ENCODE results near the gene HSPG2. TPM values are rescaled to one million over a fixed set of nuclear protein-coding genes. Genes with fewer than 3 reads are reported as not detected.

HSPG2 gene
- total RNA-seq, 1 donor from 2014 or later, result 0.91 TPM

DNA sequence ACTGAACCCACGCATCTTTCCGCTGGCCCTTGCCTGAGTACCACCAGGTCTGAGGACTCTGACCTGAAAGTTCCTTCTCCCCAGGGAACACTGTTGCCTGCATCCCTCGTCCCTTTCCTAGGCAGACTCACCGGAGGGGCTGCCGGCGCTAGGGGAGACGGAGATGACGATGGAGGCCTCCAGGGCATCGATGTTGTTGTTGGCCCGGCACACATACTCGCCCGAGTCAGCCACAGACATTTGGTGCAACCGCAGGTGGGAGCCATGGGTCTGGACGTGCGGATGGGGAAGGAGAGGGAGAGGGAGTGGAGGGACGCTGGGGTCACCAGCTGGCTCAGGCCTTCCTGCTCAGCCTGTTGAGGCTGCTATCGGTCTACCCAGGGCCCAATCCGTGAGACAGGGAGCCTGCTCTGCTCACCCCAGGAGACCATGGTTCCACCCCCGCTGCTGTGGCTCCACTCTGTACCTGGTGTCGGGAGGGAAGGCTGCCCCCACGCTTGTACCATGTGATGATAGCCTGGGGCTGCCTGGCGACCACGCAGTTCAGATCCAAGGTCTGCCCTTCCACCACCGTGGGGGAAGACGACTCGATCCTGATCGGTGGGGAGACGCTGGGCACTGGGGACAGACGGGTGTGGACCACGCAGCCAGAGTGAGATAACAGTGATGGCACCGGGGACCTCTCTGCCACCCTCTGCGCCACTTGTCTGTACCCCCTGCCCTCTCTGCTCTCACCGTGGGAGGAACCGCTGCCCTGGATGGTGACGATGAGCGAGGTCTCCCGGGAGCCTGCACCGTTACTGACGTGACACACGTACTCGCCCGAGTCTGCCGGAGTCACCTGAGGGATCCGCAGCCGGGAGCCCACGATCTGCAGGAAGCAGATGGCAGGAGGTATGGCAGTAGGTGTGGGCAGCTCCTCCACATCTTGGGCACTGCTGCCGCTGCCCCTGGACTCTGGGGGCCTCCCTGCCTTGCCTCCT lies 89.6 kb downstream of the HSPG2 start:
- intact Hi-C loops (cut with micrococcal nuclease), result no loop called here

DNA sequence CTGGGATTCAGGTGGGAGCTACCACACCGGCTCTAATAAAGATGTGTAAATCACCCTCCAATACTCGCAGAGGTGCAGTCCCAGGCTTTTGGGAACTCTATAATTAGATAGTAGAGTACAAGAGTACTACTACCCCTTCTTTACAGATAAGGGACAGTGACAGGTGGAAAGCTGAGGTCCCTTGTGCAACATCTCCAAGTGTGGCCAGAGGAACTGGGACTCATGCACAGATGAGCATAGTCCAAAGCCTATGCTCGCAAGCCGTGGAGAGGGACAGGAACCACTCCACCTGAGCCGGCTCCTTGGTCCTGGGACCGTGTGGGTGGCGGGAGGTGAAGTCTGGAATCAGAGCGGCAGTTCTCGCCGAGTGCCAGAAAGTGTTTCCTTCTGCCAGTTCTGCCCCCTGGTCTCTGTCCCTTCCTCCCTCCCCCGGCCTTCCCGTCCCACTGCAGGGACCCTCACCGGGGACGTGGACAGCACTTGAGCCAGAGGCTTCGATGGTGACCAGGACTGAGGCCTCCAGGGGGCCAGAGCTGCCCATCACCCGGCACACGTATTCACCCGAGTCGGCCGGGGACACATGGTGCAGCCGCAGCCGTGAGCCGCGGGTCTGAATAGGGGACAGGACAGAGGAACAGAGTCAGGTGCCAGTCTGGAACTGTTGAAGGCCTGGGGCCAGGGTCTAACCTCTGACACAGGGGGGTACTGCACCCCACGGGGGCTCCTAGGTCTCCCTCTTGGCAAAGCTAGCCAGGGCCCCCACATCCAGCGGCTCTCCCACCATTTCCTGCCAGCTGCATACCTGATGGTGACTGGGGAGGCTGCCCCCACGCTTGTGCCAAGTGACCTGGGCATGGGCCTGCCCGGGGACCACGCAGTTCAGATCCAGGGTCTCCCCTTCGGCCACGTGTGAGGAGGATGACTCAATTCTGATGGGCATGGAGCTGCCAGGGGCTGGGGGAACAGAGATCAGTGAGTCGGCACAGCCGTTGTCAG lies 91.2 kb downstream of the HSPG2 start:
- intact Hi-C loops (cut with micrococcal nuclease), result no loop called here

DNA sequence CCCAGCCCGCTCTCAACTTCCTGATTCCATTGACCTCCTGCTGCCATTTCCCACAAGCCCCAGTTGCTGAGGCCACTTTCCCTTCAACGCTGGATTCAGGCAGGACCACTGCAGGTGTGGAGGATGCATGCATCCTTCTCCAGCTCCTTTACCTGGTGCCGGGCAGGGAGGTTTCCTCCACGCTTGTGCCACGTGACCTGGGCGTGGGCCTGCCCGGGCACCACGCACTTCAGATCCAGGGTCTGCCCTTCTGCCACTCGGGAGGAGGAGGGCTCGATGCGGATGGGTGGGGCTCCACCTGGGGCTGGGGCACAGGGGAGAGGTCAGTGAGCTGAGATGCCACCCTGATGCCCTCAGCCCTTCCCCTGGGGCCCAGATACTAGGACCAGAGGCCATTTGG lies 93.1 kb downstream of the HSPG2 start:
- intact Hi-C loops (cut with micrococcal nuclease), result no loop called here

DNA sequence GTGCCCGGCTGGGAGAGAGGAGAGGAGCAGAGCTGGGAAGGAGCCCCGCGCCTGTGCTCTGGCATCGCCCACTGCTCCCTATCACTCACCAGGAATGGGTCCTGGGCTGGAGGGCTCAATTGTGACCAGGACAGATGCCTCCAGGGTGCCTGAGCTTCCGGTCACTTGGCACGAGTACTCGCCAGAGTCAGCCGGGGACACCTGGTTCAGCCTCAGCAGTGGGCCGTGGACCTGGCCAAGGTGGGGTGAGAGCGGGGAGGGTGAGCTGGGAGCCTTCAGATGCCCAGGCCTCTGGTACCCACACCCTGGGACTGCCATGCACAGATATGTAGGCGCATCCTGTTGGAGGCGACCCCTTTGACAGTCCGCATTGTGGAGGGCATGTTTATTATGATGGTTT lies 93.9 kb downstream of the HSPG2 start:
- intact Hi-C loops (cut with micrococcal nuclease), result no loop called here

DNA sequence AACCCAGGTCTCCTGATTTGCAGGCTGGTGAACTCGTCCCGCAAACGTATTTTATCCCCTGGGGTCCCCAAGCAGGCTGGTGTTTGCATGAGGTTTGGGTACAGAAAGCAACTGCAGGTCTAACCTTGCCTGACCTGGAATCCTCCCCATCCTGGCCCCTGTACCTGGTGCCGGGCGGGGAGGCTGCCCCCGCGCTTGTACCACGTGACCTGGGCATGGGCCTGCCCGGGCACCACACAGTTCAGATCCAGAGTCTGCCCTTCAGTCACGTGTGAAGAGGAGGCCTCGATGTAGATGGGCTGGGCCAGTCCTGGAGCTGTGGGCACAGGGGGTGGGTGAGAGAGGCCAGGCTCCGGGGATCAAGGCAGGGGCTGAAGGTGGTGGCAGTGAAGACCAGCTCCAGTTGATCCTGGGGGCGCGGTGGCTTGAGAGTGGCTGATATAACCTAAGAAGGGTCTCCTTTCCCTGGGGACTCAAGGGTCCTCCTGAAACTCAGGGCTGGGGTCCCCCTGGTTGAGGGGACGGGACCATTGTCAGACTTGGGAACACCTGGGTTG lies 94.4 kb downstream of the HSPG2 start:
- intact Hi-C loops (cut with micrococcal nuclease), result no loop called here

DNA sequence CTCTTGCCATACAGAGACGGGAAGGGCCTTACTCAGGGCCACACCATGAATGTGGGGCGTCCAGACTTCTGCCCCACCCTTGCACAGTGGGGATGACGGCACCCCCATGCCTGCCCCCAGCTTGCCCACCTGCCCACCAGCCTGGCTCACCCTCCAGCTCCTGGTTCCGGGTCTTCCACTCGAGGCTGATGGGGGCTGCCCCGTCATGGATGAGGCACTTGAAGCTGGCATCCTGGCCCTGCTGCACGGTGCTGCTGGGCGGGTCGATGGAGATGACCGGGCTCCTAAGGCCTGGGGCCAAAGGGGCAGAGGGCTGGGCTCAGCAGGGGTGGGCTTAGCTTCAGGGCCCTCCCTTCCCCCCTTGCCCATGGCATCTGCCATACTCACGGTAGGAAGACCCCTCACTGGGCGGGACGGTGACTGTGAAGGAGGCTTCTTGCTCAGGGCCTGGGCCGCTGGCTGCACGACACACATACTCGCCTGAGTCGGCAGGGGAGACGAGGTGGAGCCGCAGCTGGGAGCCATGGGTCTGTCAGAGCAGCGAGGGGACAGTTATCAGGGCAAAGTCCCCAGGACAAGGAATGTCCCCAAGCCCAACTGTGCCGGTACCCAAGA lies 95.2 kb downstream of the HSPG2 start:
- intact Hi-C loops (cut with micrococcal nuclease), result no loop called here

DNA sequence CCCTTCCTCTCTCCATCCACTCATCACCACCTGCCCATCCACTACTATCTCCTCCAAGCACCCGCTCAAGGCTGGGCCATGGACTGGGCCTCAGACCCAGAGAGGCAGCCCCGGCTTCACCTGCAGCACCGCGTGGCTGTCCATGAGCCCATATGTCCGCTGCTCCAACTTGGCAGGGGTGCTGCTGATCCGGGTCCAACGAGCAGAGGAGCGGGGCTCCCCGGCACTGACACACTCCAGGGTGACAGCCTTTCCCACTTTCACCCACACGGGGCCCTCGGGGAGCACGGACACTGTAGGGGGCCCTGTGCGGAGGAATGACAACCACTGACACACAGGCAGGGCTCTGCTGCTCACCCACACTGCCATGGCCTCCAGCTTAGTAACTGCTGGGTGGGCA lies 96.1 kb downstream of the HSPG2 start:
- intact Hi-C loops (cut with micrococcal nuclease), result no loop called here

DNA sequence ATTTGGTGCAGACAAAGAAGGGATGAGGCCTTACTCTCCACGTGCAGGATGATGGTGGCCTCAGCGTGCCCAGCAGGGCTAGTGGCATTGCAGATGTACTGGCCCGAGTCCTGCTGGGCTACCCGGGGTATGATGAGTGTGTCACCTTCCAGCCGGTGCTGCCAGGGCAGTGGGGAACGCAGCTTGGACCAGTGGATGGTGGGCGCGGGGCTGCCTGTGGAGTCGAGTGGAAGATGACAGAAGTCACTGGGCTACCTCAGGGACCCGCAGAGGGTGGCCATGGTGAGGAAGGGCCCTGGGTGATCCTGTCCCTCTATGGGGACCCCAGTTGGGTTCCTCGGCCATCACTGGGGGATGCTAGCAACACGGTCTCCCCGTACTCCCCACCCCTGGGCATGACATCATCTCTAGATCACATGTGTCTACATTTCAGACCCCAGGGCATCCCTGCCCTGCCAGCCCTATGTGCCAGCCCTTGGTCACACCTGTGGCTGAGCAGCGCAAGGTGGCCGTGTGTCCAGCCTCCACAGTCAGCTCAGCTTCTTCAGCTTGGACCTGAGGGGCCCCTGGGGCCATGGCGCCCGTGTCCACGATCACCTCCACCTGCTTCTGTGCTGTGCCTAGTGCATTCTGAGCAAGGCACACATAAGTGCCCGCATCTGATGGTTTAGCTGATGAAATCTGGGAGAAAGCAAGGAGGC lies 97.6 kb downstream of the HSPG2 start:
- intact Hi-C loops (cut with micrococcal nuclease), result no loop called here

DNA sequence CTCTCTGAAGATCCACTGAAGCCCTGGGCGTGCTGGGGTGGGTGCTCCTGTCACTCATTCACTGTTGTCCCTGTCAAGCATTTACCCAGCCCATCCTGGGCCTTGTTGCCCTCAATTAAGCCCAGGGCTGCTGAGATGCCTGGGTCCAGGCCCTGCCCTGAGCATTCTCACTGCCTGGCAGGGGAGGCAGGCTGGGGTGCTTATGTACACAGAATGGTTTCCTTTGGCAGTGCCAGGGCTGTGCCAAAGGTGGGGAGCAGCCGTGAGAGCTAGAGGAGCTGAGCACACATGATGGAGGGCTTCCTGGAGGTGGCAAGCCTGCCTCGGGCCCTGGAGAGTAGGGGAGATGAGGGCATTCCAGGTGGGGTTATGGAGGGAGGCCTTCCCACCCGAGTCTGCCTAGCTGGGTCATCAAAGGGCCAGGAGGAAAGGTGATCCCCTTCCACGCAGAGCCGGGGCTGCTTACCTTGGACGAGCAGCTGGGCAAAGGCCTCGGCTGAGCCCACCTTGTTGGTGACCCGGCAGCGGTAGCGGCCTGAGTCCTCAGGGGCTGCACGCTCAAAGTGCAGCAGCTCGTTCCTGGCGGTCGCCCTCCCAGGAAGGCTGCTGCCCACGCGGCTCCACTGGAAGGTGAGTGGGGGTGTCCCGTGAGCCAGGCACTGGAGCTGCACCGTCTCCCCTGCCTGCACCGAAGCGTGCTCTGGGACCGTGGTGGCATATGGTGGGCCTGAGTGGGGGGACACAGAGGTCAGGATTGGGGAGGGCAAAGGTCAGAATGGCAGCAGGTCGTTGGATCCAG lies 98.6 kb downstream of the HSPG2 start:
- intact Hi-C loops (cut with micrococcal nuclease), result no loop called here

DNA sequence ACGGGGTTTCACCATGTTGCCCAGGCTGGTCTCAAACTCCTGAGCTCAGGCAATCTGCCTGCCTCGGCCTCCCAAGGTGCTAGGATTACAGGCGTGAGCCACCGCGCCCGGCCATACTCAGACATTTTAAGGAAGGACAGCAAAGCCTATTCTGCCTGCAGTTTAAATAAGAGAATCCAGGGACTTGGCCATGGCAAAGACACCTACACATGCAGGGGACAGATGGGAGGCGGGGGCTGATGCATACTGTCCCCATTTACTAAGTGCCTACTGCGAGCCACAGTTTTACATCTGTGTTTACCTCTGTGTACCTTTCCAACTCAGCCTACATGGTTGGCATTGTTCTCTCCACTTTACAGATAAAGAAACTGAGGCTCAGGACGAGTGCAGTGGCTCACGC lies 99.6 kb downstream of the HSPG2 start:
- intact Hi-C loops (cut with micrococcal nuclease), result no loop called here

DNA sequence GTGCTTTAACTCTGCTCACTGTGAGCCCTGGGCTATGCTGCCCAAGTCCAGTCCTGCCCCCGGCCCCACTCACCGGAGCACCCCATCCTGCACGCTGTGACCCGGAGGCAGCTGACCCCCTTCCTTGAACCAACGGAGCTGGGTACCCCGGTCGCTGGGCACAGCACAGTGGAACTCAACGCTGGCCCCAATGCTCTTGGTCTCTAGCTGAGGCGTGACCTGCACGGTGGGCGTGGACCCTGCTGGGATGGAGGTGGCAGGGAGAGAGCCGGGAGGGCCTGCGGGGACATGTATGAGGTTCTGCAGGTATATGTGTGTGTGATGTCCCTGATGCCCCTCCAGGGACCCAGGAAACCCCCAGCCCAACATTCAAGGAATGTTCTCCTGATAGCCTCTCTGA lies 100.4 kb downstream of the HSPG2 start:
- intact Hi-C loops (cut with micrococcal nuclease), result no loop called here

DNA sequence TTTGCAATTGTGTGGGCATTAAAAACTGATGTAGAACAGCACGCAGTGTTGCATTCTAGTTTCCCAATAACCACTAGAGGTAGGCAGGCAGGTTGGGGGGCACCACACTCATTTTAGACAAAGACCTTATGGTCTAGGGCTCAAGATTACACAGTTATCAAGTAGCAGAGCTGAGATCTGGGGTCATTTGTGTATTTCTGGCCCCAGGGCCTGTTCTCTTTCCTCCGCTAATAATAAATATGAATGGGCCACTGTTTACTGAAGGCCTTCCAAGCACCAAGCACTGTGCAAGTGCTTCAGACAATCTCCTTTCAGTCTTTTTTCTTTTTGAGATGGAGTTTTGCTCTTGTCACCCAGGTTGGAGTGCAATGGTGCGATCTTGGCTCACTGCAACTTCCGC lies 101.1 kb downstream of the HSPG2 start:
- intact Hi-C loops (cut with micrococcal nuclease), result no loop called here

DNA sequence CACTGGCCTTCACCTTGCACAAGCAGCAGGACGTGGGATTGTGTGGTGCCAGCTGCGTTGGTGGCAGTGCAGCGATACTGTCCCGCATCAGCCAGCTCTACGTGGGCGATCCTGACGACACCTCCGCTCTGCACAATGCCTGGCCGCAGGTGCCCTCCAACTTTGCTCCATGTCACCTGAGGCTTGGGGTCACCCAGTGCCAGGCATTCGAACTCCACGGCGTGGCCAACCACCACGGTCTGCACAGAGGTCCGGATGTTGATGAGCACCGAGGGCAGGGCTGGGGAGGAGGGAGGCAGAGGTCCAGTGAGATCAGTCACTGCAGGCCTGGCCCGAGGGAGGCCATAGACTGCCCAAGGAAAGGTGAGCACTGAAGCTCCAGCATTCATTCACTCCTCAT lies 102.4 kb downstream of the HSPG2 start:
- intact Hi-C loops (cut with micrococcal nuclease), result no loop called here

DNA sequence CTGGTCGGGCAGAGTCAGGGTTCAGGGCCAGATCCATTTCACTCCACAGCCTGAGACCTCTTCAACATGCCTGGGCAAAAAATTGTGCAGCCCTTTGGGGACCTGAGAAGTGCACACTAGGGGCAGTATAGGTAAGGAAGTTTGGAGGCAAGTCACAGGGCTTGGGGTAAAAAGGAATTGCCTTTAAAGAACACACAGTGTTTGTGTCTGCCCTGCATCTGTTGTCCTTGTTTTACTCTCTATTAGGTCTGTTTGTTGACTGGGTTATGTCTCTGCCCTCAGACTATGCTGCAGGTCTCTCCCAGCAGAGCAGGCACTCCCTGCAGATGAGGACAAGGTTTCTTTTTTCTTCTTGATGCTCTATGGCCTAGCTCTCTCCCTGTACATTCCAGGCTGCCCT lies 103.0 kb downstream of the HSPG2 start:
- intact Hi-C loops (cut with micrococcal nuclease), result no loop called here

DNA sequence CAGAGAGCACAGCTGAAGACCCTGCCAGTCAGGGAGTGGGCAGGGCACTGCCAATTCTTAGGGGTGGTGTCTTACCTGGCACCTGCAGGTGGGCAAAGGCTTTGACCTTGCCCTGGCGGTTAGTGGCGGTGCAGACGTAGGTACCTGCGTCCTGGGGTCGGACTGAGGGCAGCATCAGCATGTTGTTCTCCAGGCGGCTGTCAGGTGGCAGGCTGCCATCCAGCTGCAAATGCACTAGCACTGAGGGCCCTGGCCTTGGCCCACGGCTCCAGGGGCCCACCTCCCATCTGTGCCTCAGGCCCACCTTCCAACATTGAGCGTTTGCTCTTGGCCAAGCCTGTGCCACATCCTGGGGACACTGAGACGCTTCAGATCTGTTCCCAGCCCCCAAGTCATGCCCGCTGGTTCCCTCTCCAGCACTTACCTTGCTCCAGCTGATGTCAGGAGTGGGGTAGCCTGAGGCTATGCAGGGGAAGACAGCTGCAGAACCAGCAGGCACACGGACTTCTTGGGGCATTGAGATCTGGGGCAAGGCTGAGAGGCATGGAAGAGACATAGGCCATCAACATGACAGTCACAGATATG lies 103.6 kb downstream of the HSPG2 start:
- intact Hi-C loops (cut with micrococcal nuclease), result no loop called here

DNA sequence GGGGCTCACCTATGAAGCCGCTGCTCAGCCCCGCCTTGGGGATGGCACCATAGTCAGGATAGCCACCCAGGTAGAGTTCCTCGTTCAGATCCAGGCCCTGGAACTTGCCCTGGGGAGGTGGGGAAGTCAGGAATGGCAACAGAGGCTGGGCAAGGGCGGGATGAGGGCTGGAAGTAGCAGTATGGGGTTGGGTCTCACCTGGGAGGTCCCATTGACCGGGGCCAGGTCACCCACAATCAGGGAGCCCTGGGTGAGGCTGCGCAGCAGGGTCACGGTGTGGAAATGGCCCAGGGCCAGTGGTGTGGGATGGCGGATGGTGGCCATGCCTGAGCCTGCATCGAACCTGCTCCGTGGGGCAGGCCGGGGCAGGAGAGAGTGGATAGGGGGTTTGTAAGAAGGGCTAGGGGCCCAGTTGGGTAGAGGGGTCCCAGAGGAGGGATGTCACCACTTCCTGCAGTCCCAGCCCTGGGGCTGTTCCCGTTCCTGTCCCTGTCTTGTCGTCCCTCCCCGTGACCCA lies 105.6 kb downstream of the HSPG2 start:
- intact Hi-C loops (cut with micrococcal nuclease), result no loop called here

DNA sequence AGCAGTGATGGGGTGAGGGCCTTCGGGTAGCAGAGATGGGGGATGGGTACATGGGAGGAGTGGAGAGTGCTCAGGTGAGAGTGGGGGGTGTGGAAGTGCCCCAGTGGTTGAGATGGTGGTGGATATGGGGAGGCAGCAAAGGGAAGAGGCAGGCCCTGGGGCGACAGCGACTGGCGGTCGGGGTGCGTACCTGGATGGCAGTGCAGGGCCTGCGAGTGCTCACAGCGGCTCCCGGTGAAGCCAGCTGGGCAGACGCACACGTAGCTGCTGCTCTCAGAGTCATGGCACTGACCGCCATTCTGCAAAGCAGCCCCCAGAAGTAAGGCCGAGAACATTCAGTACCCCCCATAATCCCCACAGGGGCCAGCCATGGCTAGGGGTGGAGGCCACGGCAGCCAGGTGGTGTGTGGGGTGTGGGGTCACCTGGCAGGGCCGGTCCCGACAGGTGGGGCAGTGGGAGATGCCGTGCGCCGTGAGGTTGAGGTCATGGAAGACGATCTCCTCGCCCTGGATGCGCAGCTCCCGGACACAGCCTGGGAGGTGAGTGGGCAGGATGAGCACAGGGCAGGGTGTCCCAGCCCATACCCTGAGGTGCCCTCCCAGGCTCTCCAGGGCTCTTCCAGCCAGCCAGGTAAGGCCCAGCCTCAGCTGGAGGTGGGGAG lies 106.2 kb downstream of the HSPG2 start:
- intact Hi-C loops (cut with micrococcal nuclease), result no loop called here

DNA sequence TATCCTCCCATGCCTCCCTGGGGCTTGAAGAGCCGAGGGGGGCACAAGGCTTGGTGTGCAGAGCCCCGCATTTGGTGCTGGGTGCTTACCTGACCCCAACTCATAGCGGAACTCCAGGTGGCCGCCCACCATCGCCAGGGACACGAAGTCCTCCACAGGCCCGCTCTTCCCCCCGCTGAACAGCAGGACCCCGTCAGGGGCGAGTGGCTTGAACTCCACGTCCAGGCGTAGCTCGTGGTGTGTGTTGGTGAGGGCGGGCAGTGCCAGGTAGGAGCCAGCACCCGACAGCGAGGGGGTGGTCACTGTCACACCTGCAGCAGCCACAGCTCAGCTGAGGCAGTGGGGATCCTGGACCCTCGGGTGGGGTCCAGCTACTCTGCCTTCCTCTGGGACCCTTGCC lies 107.8 kb downstream of the HSPG2 start:
- intact Hi-C loops (cut with micrococcal nuclease), result no loop called here
